ENCODE data around the gene CYB5R3.
"Not testable (repeated sequence)": the region's sequence is repeated elsewhere in the genome, so short reads cannot be mapped to it uniquely, and the experiment has no call there.

Gene CYB5R3

GRCh38 chr22:42686756-42687491 is 37.7 kb upstream of the CYB5R3 start:
- peaks cover 4% of the 10 kb centered on the region for H3K36me3 ChIP-seq (ENCODE audit: insufficient read depth, low read length)
- no peak overlapping the region for H3K9ac ChIP-seq (ENCODE audit: low read length)
- H3K27me3 ChIP-seq (ENCODE audit: control insufficient read depth in 1 of 2, insufficient read depth in 2 of 2, low read length in 2 of 2), result no peaks in the 10 kb centered on the region
- no peaks in the 10 kb centered on the region for H3K9me3 ChIP-seq (ENCODE audit: low read length)
- peaks cover 87% of the 10 kb centered on the region for H3K4me1 ChIP-seq (ENCODE audit: insufficient read depth, low read length)
- peak overlapping the region; percentile 98 for H3K27ac ChIP-seq (ENCODE audit: low read depth, low read length)
- H3K4me3 ChIP-seq (ENCODE audit: low read depth in 1 of 2, low read length in 2 of 2), result no peak overlapping the region

- H3K27me3 ChIP-seq (ENCODE audit: control insufficient read depth in 1 of 2, insufficient read depth in 2 of 2, low read length in 2 of 2), result no peaks in the 10 kb centered on the region
- no peaks in the 10 kb centered on the region for H3K9me3 ChIP-seq (ENCODE audit: low read length)
- no peak overlapping the region for H3K9ac ChIP-seq (ENCODE audit: low read length)
- peaks cover 4% of the 10 kb centered on the region for H3K36me3 ChIP-seq (ENCODE audit: insufficient read depth, low read length)
- no peak overlapping the region for H3K4me3 ChIP-seq (ENCODE audit: low read depth in 1 of 2, low read length in 2 of 2)
- H3K4me1 ChIP-seq (ENCODE audit: insufficient read depth, low read length), result peaks cover 81% of the 10 kb centered on the region
- H3K27ac ChIP-seq (ENCODE audit: low read depth, low read length), result peak overlapping the region; percentile 92
Measured at GRCh38 chr22:42685941-42686653, 36.9 kb upstream of the CYB5R3 start.

DNA sequence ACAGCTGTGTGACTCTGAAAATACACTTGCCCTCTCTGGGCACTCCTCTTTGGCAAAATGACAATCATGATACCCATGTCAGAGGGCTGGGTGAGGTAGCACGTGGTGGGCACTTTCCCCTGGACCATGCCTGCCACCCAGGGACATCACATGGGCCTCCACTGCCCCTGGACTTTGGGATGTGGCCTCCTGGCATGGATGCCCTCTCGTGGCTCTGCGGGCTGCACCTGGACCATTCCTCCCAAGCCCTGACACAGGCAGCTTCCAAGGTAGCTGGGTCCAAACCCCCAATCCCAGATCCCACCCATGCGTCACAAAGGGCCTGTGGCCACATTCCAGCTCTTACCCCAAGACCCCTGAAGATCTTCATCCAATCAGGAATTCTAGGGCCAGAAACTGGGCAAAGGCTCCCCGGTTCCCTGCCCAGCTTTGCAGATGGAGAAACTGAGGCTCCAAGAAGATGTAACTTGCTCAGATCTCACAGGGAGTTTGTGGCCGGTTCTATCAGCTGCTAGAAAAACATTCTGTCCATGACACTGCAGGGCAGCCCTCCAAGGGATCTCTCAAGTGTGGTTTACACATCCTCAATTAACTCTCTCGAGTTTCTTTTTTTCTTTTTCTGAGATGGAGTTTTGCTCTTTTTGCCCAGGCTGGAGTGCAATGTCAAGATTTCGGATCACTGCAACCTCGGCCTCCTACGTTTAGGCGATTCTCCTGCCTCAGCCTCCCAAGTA is 35.4 kb upstream of the CYB5R3 start:
- Histone ChIP-seq H3K4me1 (ENCODE audit: insufficient read depth, low read length) (peaks cover 84% of the 10 kb centered on the region), H3K4me3 (ENCODE audit: low read depth in 1 of 2, low read length in 2 of 2) (peak overlapping the region in 1 of 2 donors; percentile 9), H3K27me3 (ENCODE audit: control insufficient read depth in 1 of 2, insufficient read depth in 2 of 2, low read length in 2 of 2) (no peaks in the 10 kb centered on the region), H3K27ac (ENCODE audit: low read depth, low read length) (peak overlapping the region; percentile 85), H3K9me3 (ENCODE audit: low read length) (no peaks in the 10 kb centered on the region), H3K9ac (ENCODE audit: low read length) (peak overlapping the region; percentile 4), H3K36me3 (ENCODE audit: insufficient read depth, low read length) (peaks cover under 1% of the 10 kb centered on the region)

- peak overlapping the region; percentile 11 for H3K9ac ChIP-seq (ENCODE audit: low read length)
- H3K4me1 ChIP-seq (ENCODE audit: insufficient read depth, low read length), result peaks cover 76% of the 10 kb centered on the region
Measured at GRCh38 chr22:42683578-42684283, 34.5 kb upstream of the CYB5R3 start.

GRCh38 chr22:42682113-42682851 is 33.1 kb upstream of the CYB5R3 start:
- no peak overlapping the region for H3K4me3 ChIP-seq (ENCODE audit: low read depth in 1 of 2, low read length in 2 of 2)
- H3K4me1 ChIP-seq (ENCODE audit: insufficient read depth, low read length), result peaks cover 68% of the 10 kb centered on the region
- H3K36me3 ChIP-seq (ENCODE audit: insufficient read depth, low read length), result no peaks in the 10 kb centered on the region
- no peaks in the 10 kb centered on the region for H3K9me3 ChIP-seq (ENCODE audit: low read length)
- peak overlapping the region; percentile 85 for H3K27ac ChIP-seq (ENCODE audit: low read depth, low read length)
- H3K27me3 ChIP-seq (ENCODE audit: control insufficient read depth in 1 of 2, insufficient read depth in 2 of 2, low read length in 2 of 2), result no peaks in the 10 kb centered on the region
- H3K9ac ChIP-seq (ENCODE audit: low read length), result no peak overlapping the region

More at GRCh38 chr22:42683578-42684283, 34.5 kb upstream of the CYB5R3 start:
- peak overlapping the region; percentile 85 for H3K27ac ChIP-seq (ENCODE audit: low read depth, low read length)
- H3K36me3 ChIP-seq (ENCODE audit: insufficient read depth, low read length), result no peaks in the 10 kb centered on the region
- no peaks in the 10 kb centered on the region for H3K9me3 ChIP-seq (ENCODE audit: low read length)
- H3K27me3 ChIP-seq (ENCODE audit: control insufficient read depth in 1 of 2, insufficient read depth in 2 of 2, low read length in 2 of 2), result no peaks in the 10 kb centered on the region
- H3K4me3 ChIP-seq (ENCODE audit: low read depth in 1 of 2, low read length in 2 of 2), result no peak overlapping the region

- H3K9ac ChIP-seq (ENCODE audit: low read length), result no peak overlapping the region
- H3K4me1 ChIP-seq (ENCODE audit: insufficient read depth, low read length), result peaks cover 68% of the 10 kb centered on the region
- H3K36me3 ChIP-seq (ENCODE audit: insufficient read depth, low read length), result no peaks in the 10 kb centered on the region
- no peaks in the 10 kb centered on the region for H3K27me3 ChIP-seq (ENCODE audit: control insufficient read depth in 1 of 2, insufficient read depth in 2 of 2, low read length in 2 of 2)
- peak overlapping the region; percentile 4 for H3K27ac ChIP-seq (ENCODE audit: low read depth, low read length)
- H3K9me3 ChIP-seq (ENCODE audit: low read length), result no peaks in the 10 kb centered on the region
- no peak overlapping the region for H3K4me3 ChIP-seq (ENCODE audit: low read depth in 1 of 2, low read length in 2 of 2)
Measured at GRCh38 chr22:42680648-42681047, 31.5 kb upstream of the CYB5R3 start.

- Histone ChIP-seq H3K27ac (ENCODE audit: low read depth, low read length) (no peak overlapping the region), H3K4me3 (ENCODE audit: low read depth in 1 of 2, low read length in 2 of 2) (no peak overlapping the region), H3K36me3 (ENCODE audit: insufficient read depth, low read length) (no peaks in the 10 kb centered on the region), H3K27me3 (ENCODE audit: control insufficient read depth in 1 of 2, insufficient read depth in 2 of 2, low read length in 2 of 2) (no peaks in the 10 kb centered on the region), H3K9ac (ENCODE audit: low read length) (no peak overlapping the region), H3K9me3 (ENCODE audit: low read length) (no peaks in the 10 kb centered on the region), H3K4me1 (ENCODE audit: insufficient read depth, low read length) (peaks cover 68% of the 10 kb centered on the region)
Measured at GRCh38 chr22:42679691-42680090, 30.5 kb upstream of the CYB5R3 start.

GRCh38 chr22:42678894-42679293 is 29.7 kb upstream of the CYB5R3 start:
- H3K27me3 ChIP-seq (ENCODE audit: control insufficient read depth in 1 of 2, insufficient read depth in 2 of 2, low read length in 2 of 2), result no peaks in the 10 kb centered on the region
- H3K9ac ChIP-seq (ENCODE audit: low read length), result no peak overlapping the region
- H3K4me3 ChIP-seq (ENCODE audit: low read depth in 1 of 2, low read length in 2 of 2), result no peak overlapping the region
- no peaks in the 10 kb centered on the region for H3K36me3 ChIP-seq (ENCODE audit: insufficient read depth, low read length)
- no peak overlapping the region for H3K27ac ChIP-seq (ENCODE audit: low read depth, low read length)
- H3K4me1 ChIP-seq (ENCODE audit: insufficient read depth, low read length), result peaks cover 60% of the 10 kb centered on the region
- H3K9me3 ChIP-seq (ENCODE audit: low read length), result no peaks in the 10 kb centered on the region

DNA sequence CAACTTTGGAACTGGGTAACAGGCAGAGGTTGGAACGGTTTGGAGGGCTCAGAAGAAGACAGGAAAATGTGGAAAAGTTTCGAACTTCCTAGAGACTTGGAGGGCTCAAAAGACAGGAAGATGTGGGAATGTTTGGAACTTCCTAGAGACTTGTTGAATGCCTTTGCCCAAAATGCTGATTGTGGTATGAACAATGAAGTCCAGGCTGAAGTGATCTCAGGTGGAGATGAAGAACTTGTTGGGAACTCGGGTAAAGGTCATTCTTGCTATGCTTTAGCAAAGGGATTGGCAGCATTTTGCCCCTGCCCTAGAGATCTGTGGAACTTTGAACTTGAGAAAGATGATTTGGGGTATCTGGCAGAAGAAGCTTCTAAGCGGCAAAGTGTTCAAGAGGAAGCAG is 28.7 kb upstream of the CYB5R3 start:
- not testable (repeated sequence) for H3K27me3 ChIP-seq (ENCODE audit: control insufficient read depth in 1 of 2, insufficient read depth in 2 of 2, low read length in 2 of 2); H3K36me3 ChIP-seq (ENCODE audit: insufficient read depth, low read length); H3K27ac ChIP-seq (ENCODE audit: low read depth, low read length); H3K9me3 ChIP-seq (ENCODE audit: low read length); H3K9ac ChIP-seq (ENCODE audit: low read length); H3K4me3 ChIP-seq (ENCODE audit: low read depth in 1 of 2, low read length in 2 of 2)
- peaks cover 50% of the 10 kb centered on the region for H3K4me1 ChIP-seq (ENCODE audit: insufficient read depth, low read length)

GRCh38 chr22:42676059-42676607 is 26.9 kb upstream of the CYB5R3 start:
- peaks cover 39% of the 10 kb centered on the region for H3K4me1 ChIP-seq (ENCODE audit: insufficient read depth, low read length)
- H3K9ac ChIP-seq (ENCODE audit: low read length), result no peak overlapping the region
- H3K27ac ChIP-seq (ENCODE audit: low read depth, low read length), result peak overlapping the region; percentile 29

More at GRCh38 chr22:42676059-42676607, 26.9 kb upstream of the CYB5R3 start:
- Histone ChIP-seq H3K27me3 (ENCODE audit: control insufficient read depth in 1 of 2, insufficient read depth in 2 of 2, low read length in 2 of 2) (no peaks in the 10 kb centered on the region), H3K9me3 (ENCODE audit: low read length) (no peaks in the 10 kb centered on the region), H3K36me3 (ENCODE audit: insufficient read depth, low read length) (no peaks in the 10 kb centered on the region), H3K4me3 (ENCODE audit: low read depth in 1 of 2, low read length in 2 of 2) (no peak overlapping the region)
